NCI-H2171 (cell line): ENCODE results near the gene MFGE8.

Source experiments
- DNase-seq: peaks from one replicate; lab custom pipeline; 2025; lab: John Stamatoyannopoulos, UW

The MFGE8 gene

DNA sequence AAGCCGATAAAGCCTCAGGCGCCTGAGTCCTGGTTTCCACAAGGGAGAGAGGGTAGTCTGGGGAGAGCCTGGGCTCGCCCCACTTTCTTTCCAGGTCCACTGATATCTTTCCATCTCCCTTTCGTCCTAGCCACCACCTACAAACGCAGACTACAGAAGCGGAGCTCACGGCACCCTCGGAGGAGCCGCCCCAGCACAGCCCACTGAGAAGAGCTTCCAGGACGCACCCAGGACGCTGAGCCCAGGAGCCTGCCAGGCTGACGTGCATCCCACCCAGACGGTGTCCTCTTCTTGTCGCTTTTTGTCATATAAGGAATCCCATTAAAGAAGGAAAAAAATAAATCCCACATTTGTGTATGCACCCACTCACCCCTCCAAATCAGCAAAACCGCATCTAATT, 38.9 kb downstream of the MFGE8 start:
- no peak for DNase-seq

DNA sequence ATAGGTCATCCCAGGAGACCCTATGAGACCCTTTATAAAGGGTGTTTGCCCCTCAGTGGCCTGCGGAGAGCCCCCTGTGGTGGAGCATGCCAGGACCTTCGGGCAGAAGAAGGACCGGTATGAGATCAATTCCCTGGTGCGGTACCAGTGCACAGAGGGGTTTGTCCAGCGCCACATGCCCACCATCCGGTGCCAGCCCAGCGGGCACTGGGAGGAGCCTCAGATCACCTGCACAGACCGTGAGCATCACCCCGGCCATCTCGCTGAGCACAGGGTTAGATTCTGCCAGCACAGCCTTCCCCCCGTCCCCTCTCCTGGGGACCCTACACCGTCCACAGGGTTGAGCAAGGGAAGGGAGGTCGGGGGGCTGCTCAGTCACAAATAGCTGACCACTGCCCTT, 39.4 kb downstream of the MFGE8 start:
- no peak for DNase-seq

DNA sequence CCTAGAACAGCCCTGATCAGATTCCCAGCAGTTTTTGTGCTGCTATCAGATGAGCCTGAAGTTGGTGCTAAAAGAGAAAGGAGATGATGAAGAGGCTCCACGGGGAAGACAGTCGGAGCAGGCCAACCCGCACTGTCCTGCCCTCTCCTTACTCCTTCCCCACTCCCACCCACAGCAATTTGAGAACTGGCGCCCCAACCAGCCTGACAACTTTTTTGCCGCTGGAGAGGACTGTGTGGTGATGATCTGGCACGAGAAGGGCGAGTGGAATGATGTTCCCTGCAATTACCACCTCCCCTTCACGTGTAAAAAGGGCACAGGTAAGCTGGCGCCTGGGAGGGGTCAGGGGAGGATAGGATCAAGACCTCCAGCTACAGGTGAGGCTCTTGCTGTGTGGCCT, 40.5 kb downstream of the MFGE8 start:
- no peak for DNase-seq

- no peak for DNase-seq
Observed at GRCh38 chr15:88872106-88872505, 41.1 kb downstream of the MFGE8 start.

GRCh38 chr15:88871313-88871712, 41.9 kb downstream of the MFGE8 start:
- no peak for DNase-seq

DNA sequence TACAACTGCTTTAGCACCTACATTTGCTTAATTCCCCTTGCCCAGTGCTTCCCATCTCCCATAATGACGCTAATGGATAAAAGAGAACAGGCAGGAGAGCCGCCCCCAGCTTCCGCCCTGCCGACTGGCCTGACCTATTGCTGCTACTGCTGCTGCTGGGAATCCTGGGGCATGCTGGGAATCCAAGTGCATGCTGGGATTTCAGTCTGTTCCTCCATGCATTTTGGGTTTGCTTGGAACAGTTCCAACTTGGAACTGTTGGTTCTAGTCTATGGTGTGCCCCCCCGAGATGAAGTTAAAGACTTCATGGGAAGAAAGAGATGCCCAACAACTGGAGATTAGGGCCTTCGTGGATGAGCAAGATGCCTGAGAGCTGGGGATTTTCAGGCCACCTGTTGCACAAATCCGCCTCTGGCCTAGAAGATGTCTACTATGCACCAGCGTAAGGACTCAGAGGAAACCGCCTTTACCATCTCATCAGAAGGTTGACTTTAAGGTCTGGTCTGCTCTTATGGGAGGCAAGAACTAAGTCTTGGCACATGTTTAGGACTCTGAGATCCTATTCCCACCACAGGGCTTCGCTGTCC, 46.8 kb downstream of the MFGE8 start:
- no peak for DNase-seq

DNA sequence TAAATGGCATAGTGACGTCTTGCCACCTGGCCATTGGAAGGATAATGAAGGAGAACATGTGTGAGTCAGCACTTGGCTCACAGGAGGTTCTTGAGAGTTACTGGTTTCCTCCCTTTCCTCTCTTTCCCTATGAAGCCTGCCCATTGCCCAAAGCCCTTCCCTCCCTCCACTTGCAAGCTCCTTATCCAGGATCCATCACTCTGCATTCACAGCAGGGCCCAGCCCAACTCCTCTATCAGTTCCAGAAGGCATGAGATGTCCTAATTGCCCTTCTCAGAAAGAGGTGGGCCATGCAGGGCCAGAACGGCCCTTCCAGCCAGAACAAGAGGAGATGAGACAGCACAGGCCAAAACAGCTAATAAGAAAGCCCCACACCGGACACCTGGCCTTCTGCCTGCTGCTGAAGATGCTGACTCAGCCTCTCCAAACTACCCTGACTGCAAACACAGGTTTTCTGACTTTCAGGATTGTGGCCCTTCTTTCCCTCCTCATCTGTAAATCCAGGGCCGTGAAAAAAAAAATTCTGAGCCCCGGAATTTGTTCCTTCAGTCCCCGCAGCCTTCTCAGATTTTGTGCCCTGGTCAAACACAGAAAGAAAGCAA, 47.6 kb downstream of the MFGE8 start:
- no peak for DNase-seq

GRCh38 chr15:88864861-88865497, 48.2 kb downstream of the MFGE8 start:
- no peak for DNase-seq

DNA sequence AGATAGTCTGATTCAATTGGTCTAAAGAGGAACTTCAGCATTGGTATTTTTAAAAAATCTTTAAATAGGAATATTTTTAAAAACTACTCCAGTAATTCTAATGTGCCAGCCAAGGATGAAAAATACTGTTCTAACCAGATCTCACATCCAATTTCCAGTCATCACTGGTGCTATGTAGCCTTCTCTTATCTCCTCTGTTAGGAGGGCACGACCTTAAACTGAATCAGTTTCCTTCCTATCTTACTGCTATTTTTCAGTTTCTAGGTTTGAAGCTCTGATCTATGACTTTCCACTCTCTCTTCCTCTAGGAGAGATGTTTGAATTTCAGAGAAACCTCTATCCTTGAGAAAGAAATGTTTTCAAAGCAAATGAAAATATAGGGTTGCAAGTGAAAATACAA, 49.8 kb downstream of the MFGE8 start:
- DNase-seq = no peak

- no peak for DNase-seq
Observed at GRCh38 chr15:88860212-88860611, 53.0 kb downstream of the MFGE8 start.

- no peak for DNase-seq
Observed at GRCh38 chr15:88859550-88859949, 53.6 kb downstream of the MFGE8 start.

DNA sequence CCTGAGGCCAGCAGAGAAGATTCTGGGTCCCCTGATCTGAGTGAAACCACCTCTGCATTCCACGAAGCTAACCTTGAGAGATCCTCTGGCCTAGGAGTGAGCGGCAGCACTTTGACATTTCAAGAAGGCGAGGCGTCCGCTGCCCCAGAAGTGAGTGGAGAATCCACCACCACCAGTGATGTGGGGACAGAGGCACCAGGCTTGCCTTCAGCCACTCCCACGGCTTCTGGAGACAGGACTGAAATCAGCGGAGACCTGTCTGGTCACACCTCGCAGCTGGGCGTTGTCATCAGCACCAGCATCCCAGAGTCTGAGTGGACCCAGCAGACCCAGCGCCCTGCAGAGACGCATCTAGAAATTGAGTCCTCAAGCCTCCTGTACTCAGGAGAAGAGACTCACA, 54.2 kb downstream of the MFGE8 start:
- no peak for DNase-seq

DNA sequence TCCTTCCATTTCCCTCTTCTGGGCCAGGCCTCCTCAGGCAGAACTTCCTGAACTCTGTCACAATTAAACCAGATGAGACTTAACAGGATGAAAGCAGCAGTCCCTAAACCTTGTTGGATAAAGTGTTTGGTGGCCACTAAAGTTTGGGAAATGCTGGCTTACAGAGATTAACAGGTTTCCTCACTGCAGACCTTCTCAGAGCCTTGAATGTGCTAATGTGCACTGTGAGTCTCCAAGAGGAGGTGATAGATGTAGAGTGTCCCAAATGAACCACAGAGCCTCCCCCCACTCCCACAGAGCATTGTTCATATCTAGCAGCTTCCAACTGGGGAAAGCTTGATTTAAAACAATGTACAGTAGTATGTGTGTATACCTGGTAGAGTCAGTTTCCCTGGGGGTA, 60.7 kb downstream of the MFGE8 start:
- no peak for DNase-seq

GRCh38 chr15:88849376-88850072, 63.7 kb downstream of the MFGE8 start:
- no peak for DNase-seq
